ENCODE data around the gene OGFOD2.
A peak's percentile ranks its signal among the peaks of the same experiment; 100 is the strongest.
"Not testable (repeated sequence)": the region's sequence is repeated elsewhere in the genome, so short reads cannot be mapped to it uniquely, and the experiment has no call there.

Gene OGFOD2
- total RNA-seq = 6.1 to 6.6 reads per million in 2 donors

DNA sequence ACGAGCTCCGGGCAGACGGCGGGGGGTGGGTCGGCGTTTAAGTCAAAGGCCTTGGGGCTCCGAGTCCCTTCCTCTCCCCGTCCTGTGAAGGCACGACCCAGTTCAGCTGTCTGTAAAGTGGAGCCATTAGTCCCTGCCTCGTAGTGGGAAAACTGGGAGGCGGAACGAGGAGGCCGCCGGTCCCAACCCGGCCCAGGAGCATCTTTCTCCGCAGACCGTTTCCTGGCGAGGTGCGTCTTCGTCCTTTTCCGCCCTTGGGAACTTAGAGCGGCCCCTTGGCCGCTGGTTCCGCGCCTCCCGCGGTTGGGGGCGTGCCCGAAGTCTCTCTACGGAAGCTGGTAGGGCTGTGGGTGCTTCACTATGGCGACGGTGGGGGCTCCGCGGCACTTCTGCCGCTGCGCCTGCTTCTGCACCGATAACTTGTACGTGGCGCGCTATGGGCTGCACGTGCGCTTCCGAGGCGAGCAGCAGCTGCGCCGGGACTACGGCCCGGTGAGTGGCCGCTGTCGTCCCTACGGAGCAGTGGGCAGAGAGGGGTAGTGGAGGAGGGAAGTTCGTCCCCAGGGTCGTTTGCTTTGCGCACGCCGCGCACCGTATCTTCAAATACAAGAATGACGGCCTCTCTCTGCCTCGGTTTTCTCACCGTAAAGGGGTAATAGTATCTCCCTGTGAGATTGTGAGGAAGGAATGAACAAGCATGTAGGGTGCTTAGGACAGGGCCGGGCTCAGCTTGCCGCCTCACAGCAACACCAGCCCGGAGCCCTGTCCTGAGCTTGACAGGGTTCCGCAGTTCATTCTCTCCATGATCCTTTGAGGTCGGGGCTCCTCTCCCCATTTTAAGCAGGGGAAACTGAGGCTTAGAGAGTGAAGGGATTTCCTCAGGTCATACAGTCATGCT, at the start of gene OGFOD2:
Gene OGFOD2 (plus strand): TSS at position 353 of the 898 bp plus-strand sequence. CDS start 8 bp downstream, at position 361.
- DNase-seq = peak; percentile 88

DNA sequence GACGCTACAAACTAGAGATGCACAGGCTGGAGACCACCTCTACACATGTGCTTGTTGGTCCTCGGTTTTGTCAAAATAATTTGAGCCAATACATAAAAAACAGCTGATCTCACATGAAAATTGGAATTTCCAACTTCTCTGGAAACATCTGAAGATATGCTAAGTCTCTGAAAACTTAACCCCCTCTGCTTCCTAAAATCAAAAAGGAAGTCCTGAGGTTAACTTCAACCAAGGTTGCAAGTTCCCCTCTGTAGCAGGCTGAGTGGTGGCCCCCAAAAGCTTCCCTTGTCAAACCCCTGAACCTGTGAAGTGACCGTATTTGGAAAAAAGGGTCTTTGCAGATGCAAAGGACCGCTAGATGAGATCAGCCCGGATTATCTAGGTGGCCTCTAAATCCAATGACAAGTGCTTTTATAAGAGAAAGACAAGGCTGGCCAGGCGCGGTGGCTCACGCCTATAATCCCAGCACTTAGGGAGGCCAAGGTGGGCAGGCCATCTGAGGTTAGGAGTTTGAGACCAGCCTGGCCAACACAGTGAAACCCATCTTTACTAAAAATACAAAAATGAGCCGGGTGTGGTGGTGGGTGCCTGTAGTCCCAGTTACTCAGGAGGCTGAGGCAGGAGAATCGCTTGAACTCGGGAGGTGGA, 47.2 kb upstream of the OGFOD2 start:
- no peak for DNase-seq

- DNase-seq = no peak
These were observed 46.5 kb upstream of the OGFOD2 start for GRCh38 chr12:122928404-122929147.

DNA sequence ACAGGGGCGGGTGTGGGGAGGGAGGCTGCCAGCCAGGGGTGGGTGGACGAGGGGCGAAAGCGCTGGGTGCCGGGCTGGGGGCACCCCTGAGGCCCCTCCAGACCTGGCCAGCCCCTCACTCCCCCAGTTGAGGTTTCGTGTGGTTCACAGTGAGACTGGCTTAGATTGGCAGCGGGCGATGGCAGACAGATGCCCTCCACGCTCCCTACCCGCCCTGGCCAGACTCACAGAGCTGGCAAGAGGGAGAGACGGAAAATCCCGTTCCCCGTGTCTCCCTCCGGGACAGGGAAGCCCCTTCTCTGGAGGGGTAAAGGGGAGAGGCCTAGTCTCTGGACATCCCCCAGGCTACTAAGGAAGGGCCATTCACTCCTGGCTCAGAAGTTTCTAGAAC, 45.9 kb upstream of the OGFOD2 start:
- DNase-seq = no peak

GRCh38 chr12:122929812-122930211, 45.2 kb upstream of the OGFOD2 start:
- DNase-seq = no peak

GRCh38 chr12:122932207-122932606, 42.8 kb upstream of the OGFOD2 start:
- no peak for DNase-seq

- DNase-seq = no peak
These were observed 40.3 kb upstream of the OGFOD2 start for GRCh38 chr12:122934722-122935121.

- no peak for DNase-seq
These were observed 39.7 kb upstream of the OGFOD2 start for GRCh38 chr12:122935318-122935717.

DNA sequence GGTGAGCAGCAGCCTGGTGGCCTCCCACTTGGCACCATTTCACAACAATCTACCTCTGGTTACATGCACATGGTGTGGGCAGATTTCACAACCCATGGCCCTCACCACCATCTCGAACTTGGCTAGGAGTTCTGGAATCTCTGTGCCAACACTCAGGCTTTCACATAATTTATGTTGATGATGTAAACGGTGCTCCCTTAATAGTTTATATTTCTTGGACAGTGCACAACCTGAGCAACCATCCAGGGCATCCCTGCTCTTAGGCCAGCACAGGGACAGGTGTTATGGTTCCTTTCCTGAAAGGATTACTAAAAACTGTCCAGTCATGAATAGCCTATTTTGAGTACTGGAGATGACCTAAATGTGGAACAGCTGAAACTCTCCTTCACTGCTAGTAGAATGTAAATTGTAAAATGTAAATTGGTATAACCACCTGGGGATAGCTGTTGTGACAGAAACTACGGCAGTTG, 37.4 kb upstream of the OGFOD2 start:
- DNase-seq = no peak

DNA sequence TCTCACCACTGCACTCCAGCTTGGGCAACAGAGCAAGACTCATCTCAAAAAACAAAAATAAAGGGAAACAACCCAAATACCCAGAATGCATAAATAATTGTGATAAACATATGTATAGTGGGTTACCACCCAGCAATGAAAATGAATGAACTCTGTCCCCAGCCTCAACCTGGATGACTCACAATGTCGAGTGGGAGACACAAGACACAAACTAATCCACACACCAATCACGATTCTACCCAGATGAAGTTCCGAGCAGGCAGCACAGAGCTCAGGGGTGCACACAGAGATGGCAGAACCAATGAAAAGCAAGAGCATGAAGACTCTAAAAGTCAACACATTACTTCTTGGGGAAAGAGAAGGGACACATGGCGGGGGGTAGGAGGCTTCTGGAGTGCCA, 35.9 kb upstream of the OGFOD2 start:
- DNase-seq = no peak

GRCh38 chr12:122941351-122941750, 33.7 kb upstream of the OGFOD2 start:
- DNase-seq = not testable (repeated sequence)

GRCh38 chr12:122942637-122943036, 32.4 kb upstream of the OGFOD2 start:
- no peak for DNase-seq

- DNase-seq = no peak
These were observed 31.8 kb upstream of the OGFOD2 start for GRCh38 chr12:122943196-122943595.

GRCh38 chr12:122944605-122945592, 30.1 kb upstream of the OGFOD2 start:
- no peak for DNase-seq

DNA sequence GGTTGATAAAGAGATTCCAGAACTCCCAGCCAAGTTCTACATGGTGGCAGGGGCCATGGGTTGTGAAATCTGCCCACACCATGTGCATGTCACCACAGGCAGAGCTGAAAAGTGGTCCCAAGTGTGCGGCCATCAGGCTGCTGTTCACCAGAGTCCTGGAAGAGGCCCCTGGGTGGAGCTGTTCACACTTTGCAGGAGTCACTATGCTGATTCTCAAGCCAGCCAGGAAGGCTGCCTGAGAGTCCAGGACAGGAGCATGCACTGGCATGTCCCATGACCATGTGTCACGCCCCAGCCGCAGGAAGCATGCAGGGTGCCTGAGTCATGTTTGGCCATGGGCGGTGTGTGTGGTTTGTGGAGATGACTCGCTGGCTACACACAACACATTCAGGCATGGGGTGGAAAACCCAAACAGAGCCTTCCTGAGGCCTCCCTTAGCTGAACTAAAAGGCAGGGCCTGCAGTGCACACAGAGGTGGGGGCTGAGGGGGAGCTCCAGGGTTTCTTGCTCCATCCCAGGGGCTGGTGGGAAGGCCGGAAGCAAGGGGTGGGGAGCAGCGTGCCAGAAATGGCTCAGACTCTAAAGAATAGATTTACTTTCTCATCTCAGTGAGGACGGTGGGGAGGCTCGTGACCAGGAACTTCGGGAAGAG, 28.2 kb upstream of the OGFOD2 start:
- peak; percentile 49 for DNase-seq

DNA sequence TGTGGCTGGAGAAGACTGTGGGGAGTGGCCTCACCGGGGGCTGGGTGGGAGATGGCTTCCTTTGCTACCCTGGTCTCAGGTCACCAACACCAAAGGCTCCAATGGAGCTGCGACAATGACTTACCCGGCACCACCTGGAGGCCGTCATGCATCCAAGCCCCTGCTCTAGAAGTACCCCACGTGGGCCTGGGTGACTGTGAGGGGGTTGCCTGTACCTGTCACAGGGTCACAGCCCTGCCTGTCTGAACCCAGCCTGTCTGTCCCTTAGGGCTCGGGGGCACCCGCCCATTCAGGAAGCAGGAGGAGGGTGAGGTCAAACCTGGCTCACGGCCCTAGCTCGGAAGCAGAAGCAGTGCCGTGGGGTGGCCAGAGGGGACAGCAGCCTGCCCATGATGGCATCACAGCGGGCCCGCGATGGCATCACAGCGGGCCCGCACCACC, 27.7 kb upstream of the OGFOD2 start:
- no peak for DNase-seq

- DNase-seq = no peak
These were observed 26.4 kb upstream of the OGFOD2 start for GRCh38 chr12:122948605-122949004.

GRCh38 chr12:122949405-122949804, 25.6 kb upstream of the OGFOD2 start:
- no peak for DNase-seq

GRCh38 chr12:122949816-122950675, 25.0 kb upstream of the OGFOD2 start:
- no peak for DNase-seq

- no peak for DNase-seq
These were observed 23.6 kb upstream of the OGFOD2 start for GRCh38 chr12:122951406-122951805.
